ENCODE results near the gene UMODL1.

- TF ChIP-seq CTCF (IDR thresholded peaks at IDR 0.05) (no peak), POLR2A (IDR thresholded peaks at IDR 0.05) (no peak)
These were observed 49.2 kb downstream of the UMODL1 start for GRCh38 chr21:42120101-42120902.

Data from suprapubic skin (tissue), 3 donors.